ENCODE measurements around the gene SYNE3. TPM values are rescaled to one million over a fixed set of nuclear protein-coding genes. Genes with fewer than 3 reads are reported as not detected.
A peak's percentile ranks its signal among the peaks of the same experiment; 100 is the strongest.

Gene SYNE3
- total and polyA plus RNA-seq, 10 of the 15 experiments (the other 5 are each of a cell fraction or from before 2014, with no cell fraction given), result 1.4 to 44.1 (median 13.4) TPM

DNA sequence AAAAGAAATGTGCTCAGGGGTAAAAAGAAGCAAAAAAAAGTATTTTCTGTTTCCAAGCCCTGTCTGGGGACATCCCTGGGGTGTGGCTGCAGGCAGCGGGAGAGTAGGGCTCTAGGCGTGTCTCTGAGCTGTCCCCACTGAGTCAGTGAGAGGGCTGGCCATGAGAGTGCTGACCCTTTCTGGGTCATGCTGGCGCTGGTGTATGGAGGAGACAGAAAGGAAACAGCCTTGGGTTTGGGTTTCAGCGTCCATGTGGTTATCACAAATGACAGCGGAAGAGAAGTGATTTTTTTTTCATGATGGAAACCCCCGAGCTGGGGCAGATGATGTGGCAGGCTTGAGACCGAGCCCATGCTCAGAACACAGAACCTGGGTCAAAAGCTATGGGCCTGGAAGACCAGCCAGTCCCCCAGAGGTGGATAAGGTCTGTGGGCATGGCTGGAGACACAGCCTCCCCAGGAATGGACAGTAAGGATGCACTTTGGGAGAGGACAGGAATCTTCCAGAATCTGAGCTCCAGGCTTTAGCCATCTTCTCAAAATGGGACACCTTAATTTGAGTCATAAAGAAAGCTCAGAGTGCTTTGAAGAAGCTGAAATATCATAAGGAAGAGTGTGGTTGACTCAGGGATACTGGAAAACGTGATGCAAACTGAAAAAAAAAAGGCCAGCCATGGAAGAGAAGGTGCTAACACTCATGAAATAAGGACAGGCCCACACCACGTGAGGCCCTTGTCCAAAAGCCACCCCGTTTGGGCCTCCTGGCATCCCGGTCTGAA, 36.2 kb downstream of the SYNE3 start (continued):
- TF ChIP-seq SP1 (IDR thresholded peaks at IDR 0.05; ENCODE audit: low read depth, low read length) (no peak), CHD1 (IDR thresholded peaks at IDR 0.05; ENCODE audit: low read depth, low read length) (no peak), LARP7 (IDR thresholded peaks at IDR 0.05) (no peak), PAX8 (IDR thresholded peaks at IDR 0.05) (no peak), RBBP5 (conservative IDR thresholded peaks at IDR 0.05) (no peak), USF2 (IDR thresholded peaks at IDR 0.05; ENCODE audit: borderline replicate concordance, low read depth, low read length) (no peak), POLR2A (IDR thresholded peaks at IDR 0.05; ENCODE audit: low read depth, low read length) (peak; percentile 48), IRF5 (IDR thresholded peaks at IDR 0.05; ENCODE audit: borderline replicate concordance) (no peak), MEF2B (IDR thresholded peaks at IDR 0.05; ENCODE audit: partially characterized antibody, poor library complexity, severe bottlenecking) (peak; percentile 13), NR2C2 (IDR thresholded peaks at IDR 0.05; ENCODE audit: borderline replicate concordance, control insufficient read depth, insufficient read length, low read depth) (no peak), HDAC6 (IDR thresholded peaks at IDR 0.05; ENCODE audit: unreplicated experiment) (no peak), RELA (IDR thresholded peaks at IDR 0.05; ENCODE audit: borderline replicate concordance, partially characterized antibody) (peak; percentile 88), EED (IDR thresholded peaks at IDR 0.05; ENCODE audit: low read depth) (peak; percentile 70), BCL11A (IDR thresholded peaks at IDR 0.05; ENCODE audit: low read depth, low read length) (no peak), HDAC2 (IDR thresholded peaks at IDR 0.05) (no peak), SIX5 (IDR thresholded peaks at IDR 0.05; ENCODE audit: low read depth, low read length, severe bottlenecking) (no peak), NFYB (IDR thresholded peaks at IDR 0.05; ENCODE audit: insufficient read depth, low read depth, low read length) (no peak), RUNX3 (IDR thresholded peaks at IDR 0.05; ENCODE audit: low read length) (peak; percentile 77), NFIC (IDR thresholded peaks at IDR 0.05; ENCODE audit: low read depth, low read length) (no peak; the same call in 1 of the 2 replicates), NBN (IDR thresholded peaks at IDR 0.05) (peak; percentile 57; the same call in 1 of the 2 replicates), TCF3 (IDR thresholded peaks at IDR 0.05; ENCODE audit: borderline replicate concordance, insufficient read depth, low read depth, low read length) (no peak), ZZZ3 (IDR thresholded peaks at IDR 0.05; ENCODE audit: control insufficient read depth, insufficient read length, low read depth) (no peak), SREBF1 (IDR thresholded peaks at IDR 0.05; ENCODE audit: low read length) (no peak), JUND (IDR thresholded peaks at IDR 0.05; ENCODE audit: low read depth, low read length) (no peak), BCL3 (IDR thresholded peaks at IDR 0.05; ENCODE audit: borderline replicate concordance, insufficient read depth, low read depth, low read length, poor library complexity, severe bottlenecking) (no peak)
- TF ChIP-seq, protein P1, sequence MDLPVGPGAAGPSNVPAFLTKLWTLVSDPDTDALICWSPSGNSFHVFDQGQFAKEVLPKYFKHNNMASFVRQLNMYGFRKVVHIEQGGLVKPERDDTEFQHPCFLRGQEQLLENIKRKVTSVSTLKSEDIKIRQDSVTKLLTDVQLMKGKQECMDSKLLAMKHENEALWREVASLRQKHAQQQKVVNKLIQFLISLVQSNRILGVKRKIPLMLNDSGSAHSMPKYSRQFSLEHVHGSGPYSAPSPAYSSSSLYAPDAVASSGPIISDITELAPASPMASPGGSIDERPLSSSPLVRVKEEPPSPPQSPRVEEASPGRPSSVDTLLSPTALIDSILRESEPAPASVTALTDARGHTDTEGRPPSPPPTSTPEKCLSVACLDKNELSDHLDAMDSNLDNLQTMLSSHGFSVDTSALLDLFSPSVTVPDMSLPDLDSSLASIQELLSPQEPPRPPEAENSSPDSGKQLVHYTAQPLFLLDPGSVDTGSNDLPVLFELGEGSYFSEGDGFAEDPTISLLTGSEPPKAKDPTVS (IDR thresholded peaks at IDR 0.05; ENCODE audit: low read depth, low read length), result no peak
- TF ChIP-seq, protein P2, sequence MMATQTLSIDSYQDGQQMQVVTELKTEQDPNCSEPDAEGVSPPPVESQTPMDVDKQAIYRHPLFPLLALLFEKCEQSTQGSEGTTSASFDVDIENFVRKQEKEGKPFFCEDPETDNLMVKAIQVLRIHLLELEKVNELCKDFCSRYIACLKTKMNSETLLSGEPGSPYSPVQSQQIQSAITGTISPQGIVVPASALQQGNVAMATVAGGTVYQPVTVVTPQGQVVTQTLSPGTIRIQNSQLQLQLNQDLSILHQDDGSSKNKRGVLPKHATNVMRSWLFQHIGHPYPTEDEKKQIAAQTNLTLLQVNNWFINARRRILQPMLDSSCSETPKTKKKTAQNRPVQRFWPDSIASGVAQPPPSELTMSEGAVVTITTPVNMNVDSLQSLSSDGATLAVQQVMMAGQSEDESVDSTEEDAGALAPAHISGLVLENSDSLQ (IDR thresholded peaks at IDR 0.05), result peak; percentile 65

All from GM12878 (cell line).